Renal cortex interstitium (tissue), 11 donors: Measurements from ENCODE around the gene PATL2. TPM values are rescaled to one million over a fixed set of nuclear protein-coding genes. Genes with fewer than 3 reads are reported as not detected.
A peak's percentile ranks its signal among the peaks of the same experiment; 100 is the strongest.
"Not testable (repeated sequence)": the region's sequence is repeated elsewhere in the genome, so short reads cannot be mapped to it uniquely, and the experiment has no call there.

Experiments
- DNase-seq, 11 donors: peaks; one replicate each; pipeline ENCODE4 v3.0.0-alpha.2; 2013; ENCODE audit warnings: low read depth in 9 of 11, low spot score in 4 of 11; ENCODE audit errors: extremely low read depth in 1 of 11
- polyA plus RNA-seq, 3 donors: library from polyadenylated mRNA; unstranded; fragments of 120-200 nt; gene quantifications; one replicate each; pipeline ENCODE4 v1.2.1, GENCODE V29; 2013; ENCODE audit not compliant: insufficient read length in 3 of 3

Gene PATL2
- polyA plus RNA-seq, 3 donors = 0.64 to 2.2 (median 0.65) TPM

DNA sequence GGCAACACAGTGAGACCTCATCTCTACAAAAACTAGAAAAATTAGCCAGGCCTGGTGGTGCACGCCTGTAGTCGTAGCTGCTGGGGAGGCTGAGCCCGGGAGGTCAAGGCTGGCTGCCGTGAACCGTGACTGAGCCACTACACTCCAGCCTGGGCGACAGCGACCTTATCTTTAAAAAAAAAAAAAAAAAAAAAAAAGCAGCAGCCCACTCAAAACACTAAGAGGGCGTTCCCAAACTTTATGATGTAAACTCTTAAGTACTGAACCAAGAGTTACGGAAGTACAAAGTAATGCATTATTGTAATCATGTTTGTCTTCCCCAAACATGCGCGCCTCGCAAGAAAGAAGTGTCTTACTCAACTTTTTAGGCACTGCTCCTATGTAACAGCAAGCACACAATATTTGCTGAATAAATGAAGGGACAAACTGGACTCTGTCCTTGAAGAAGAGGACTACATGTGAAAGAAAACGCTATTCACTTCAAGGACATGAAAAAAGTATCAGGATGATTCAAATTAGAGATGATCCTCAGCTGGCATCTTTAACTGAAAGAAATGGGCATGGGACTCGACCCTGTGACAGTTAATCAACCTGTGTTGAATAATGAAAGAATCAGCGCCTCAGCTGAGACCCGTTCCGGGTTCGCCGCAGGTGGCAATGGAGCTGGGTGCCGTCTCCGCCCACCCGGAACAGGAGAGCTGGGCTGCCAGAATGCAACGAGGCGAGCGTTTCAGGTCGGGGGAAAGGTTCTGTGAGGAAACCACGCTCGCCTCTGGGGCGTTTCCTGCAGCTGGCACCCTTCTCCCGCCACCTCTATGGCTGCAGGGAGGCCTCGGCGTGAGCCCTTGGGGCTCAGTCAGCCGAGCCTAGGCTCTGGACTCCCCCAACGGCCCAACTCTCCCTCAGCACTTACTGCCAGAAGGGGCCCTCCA is 48.4 kb downstream of the PATL2 start:
- peak in 10 of 11 donors; percentile 7 to 55 (median 48) for DNase-seq

- DNase-seq = no peak
These were observed 49.5 kb downstream of the PATL2 start for GRCh38 chr15:44661576-44661975.

- no peak for DNase-seq
These were observed 52.1 kb downstream of the PATL2 start for GRCh38 chr15:44659056-44659455.

GRCh38 chr15:44657378-44657777 is 53.7 kb downstream of the PATL2 start:
- no peak for DNase-seq

GRCh38 chr15:44656913-44657312 is 54.2 kb downstream of the PATL2 start:
- no peak for DNase-seq

DNA sequence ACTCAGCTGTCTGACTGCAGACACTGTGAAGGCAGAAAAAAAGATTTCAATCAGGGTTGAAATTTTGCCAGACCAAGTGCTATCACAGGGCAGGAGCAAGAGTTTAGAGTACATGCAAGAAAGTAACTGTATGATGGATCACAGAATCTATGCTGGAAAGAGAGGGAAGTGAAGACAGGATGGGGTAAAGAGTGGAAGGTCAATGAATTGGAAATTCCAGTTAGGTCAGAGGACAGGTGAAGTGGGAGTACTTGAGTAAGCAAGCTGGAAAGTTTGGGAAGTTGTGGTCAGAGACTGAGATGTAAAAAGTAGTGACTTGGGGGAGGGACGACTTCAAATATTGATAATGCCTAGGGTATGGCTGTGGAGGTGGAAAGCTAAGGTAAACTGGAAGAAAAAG is 54.8 kb downstream of the PATL2 start:
- no peak for DNase-seq

- DNase-seq = no peak
These were observed 56.3 kb downstream of the PATL2 start for GRCh38 chr15:44654858-44655257.

DNA sequence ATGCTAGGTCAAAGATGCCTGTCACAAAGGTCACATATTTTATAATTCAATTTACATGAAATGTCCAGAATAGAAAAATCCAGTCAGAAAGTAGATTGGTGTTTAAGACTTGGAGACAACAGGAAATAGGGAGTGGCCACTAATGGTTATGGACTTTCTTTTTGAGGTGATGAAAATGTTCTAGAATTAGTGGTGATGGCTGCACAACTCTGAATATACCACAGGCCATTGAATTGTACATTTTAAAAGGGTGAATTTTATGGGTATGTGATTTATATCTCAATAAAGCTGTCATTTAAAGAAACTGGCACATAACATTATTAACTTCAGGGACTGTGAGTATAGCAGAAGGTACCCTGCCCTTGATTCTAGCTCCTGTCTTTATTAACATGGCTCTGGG is 63.5 kb downstream of the PATL2 start:
- no peak for DNase-seq

DNA sequence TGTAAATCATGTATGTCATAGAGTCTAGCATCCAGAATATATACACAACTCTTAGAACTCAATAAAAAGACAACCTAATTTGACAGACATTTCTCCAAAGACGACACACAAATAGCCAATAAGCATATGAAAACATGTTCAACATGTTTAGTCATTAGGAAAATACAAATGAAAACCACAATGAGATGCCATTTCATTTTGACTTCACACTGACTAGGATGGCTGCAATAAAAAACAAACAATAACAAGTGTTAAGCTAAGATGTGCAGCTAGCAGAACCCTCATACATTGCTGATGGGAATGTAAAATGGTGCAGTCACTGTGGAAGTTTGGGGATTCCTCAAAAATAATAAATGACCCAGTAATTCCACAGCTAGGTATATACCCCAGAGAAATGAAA is 64.1 kb downstream of the PATL2 start:
- DNase-seq = no peak

DNA sequence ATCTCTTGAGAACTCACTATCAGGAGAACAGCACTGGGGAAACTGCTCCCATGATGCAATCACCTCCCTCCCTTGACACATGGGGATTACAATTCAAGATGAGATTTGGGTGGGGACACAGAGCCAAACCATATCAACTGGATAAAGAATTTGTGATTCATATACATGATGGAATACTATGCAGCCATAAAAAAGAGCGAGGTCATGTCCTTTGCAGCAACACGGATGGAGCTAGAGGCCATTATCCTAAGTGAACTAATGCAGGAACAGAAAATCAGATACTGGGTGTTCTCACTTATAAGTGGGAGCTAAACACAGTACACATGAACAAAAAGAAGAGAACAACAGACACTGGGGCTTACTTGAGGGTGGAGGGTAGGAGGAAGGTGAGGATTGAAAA is 64.7 kb downstream of the PATL2 start:
- DNase-seq = no peak

DNA sequence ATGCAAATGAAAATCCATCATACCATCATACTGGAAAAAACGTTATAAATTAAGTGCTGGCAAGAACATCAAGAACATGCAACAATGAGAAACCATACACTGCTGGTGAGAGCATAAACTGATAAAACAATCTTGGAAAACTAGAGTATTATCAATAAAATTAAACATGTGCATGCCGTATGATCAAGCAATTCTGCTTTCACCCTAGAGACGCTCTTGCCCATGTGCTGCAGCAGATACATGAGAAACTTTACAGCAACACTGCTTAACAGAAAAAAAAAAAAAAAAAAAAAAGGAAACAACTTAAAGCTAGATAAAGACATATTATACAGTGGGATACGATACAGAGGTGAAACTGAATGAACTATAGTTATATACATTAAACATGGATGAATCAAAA is 69.5 kb downstream of the PATL2 start:
- no peak for DNase-seq

DNA sequence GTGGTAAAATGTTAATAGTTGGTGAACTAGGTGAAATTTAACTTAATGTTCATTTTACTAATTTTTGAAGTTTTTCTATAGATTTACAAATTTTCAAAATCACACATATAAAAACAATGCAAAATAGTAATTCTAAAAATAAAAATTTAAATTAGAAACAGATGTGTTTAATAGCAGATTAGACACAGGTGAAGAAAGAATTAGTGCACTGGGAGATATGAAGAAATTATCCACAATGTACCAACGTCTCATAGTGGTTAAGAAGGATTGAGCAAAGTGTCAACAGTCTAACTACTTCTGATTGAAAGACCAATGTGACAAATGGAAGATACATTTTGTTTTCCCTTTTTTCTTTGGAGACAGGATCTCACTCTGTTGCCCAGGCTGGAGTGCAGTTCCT is 74.1 kb downstream of the PATL2 start:
- DNase-seq = no peak

GRCh38 chr15:44633603-44634002 is 77.5 kb downstream of the PATL2 start:
- DNase-seq = no peak

GRCh38 chr15:44625286-44625685 is 85.8 kb downstream of the PATL2 start:
- not testable (repeated sequence) for DNase-seq

GRCh38 chr15:44623178-44623577 is 87.9 kb downstream of the PATL2 start:
- no peak for DNase-seq

GRCh38 chr15:44620081-44620480 is 91.0 kb downstream of the PATL2 start:
- DNase-seq = peak in 1 of 11 donors; percentile 11

DNA sequence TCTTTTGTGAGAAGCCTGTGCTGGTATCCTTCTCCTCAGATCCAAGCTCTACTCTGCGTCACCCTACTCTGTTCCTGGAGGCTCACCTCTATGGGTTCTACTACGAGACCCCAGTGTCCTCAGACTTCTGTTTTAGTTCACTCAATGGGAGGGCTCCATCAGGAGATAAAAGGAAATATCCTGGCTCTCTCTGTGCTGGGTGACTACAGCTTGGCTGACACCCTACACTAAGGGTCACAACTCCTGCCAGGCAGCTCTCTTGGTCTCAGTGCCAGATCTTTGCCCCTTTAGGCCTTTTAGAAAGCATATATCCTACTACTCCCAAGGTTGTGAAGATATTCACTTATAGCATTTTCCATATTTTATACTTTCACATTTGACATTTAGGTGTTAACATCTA is 94.1 kb downstream of the PATL2 start:
- DNase-seq = no peak
